Omental fat pad (tissue), 4 donors: ENCODE measurements around the gene ACSM2B. TPM values are rescaled to one million over a fixed set of nuclear protein-coding genes. Genes with fewer than 3 reads are reported as not detected.
"Not testable (repeated sequence)": the region's sequence is repeated elsewhere in the genome, so short reads cannot be mapped to it uniquely, and the experiment has no call there.

Source experiments
- ATAC-seq: fragments of 150-250 bp; one replicate; pipeline ENCODE4 v1.9.1; 2016; ENCODE audit warnings: mild to moderate bottlenecking, moderate library complexity; ENCODE audit not compliant: low FRiP score
- DNase-seq: peaks from one replicate; pipeline ENCODE4 v3.0.0-alpha.2; 2019; ENCODE audit warnings: low spot score
- total RNA-seq, 4 donors: library from RNA; depleted of rRNA; stranded (reverse); fragments of >200 nt; gene quantifications; one replicate each; pipeline ENCODE4 v1.1.0, GENCODE V29; 2016
- TF ChIP-seq, protein P1 (sequence below), 3 donors: fragments of 450-650 bp; IDR thresholded peaks; one replicate each; pipeline ENCODE4 v1.5.1; 2016 to 2017; ENCODE audit warnings: antibody characterized with exemption in 3 of 3, mild to moderate bottlenecking in 3 of 3, moderate library complexity in 2 of 3

The ACSM2B gene
- total RNA-seq, 4 donors from 2014 or later = 0.12 TPM; not detected in 3

DNA sequence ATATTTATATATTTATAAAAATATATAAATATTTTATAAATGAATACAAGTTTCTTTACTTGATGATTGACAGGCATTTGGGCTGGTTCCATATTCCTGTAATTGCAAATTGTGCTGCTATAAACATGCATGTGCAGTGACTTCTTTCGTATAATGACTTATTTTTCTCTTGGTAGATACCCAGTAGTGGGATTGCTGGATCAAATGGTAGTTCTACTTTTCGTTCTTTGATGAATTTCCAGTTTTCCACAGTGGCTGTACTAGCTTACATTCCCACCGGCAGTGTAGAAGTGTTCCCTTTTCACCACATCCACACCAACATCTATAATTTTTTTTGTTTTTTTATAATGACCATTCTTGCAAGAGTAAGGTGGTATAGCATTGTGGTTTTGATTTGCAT lies 7.8 kb downstream of the ACSM2B start:
- TF ChIP-seq, protein P1, sequence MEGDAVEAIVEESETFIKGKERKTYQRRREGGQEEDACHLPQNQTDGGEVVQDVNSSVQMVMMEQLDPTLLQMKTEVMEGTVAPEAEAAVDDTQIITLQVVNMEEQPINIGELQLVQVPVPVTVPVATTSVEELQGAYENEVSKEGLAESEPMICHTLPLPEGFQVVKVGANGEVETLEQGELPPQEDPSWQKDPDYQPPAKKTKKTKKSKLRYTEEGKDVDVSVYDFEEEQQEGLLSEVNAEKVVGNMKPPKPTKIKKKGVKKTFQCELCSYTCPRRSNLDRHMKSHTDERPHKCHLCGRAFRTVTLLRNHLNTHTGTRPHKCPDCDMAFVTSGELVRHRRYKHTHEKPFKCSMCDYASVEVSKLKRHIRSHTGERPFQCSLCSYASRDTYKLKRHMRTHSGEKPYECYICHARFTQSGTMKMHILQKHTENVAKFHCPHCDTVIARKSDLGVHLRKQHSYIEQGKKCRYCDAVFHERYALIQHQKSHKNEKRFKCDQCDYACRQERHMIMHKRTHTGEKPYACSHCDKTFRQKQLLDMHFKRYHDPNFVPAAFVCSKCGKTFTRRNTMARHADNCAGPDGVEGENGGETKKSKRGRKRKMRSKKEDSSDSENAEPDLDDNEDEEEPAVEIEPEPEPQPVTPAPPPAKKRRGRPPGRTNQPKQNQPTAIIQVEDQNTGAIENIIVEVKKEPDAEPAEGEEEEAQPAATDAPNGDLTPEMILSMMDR (IDR thresholded peaks at IDR 0.05) = no peak
- ATAC-seq (no peak), DNase-seq (no peak)

DNA sequence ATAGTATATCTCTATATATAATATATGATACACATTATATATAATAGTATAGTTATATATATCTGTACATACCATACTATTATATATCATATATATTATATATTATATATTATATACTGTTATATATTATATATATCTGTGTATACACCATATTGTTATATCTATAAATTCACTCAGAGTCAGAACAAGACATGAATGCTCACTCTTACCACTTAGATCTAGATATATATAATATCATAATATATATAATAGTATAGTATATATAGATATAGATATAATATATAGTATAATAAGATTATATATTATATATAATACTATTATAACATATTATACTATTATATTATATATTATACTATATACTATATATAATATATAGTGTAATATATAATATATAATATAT lies 9.3 kb downstream of the ACSM2B start:
- no peak for DNase-seq
- TF ChIP-seq, protein P1 (IDR thresholded peaks at IDR 0.05) = no peak
- no peak for ATAC-seq

DNA sequence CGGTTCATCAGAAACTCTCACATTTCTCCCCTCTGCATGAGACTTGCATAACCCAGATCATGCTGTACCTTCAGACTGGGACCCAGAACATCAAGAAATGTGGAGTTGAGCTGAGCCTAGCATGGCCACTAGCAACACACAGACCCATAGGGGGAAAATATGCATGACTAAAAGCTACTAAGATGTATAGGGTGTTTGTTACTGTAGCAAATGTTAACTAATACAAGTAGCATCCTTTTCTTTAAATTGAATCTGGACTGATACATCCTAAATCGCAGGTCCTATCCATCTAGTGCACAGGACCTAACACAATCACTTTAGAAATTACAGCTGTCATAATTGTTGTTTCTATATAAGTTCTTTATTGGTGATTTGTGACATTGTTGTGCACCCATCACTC lies 10.8 kb downstream of the ACSM2B start:
- not testable (repeated sequence) for ATAC-seq, DNase-seq

DNA sequence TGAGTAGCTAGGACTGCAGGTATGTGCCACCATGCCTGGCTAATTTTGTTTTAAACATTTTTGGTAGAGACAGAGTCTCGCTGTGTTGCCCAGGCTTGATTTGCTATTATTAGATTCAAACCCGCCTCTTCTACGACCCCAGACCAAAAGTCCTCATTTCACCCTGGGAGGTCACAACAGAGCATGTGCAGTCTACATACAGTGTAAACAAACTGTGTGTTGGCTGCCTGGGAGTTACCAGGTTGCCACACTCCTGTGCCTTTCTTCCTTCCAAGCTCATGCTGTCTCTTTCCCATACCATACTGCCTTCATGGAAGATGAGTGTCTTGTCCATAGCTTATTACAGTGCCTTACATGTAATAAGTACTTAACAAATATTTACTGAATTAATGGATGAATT lies 11.9 kb downstream of the ACSM2B start:
- DNase-seq, ATAC-seq: not testable (repeated sequence)

DNA sequence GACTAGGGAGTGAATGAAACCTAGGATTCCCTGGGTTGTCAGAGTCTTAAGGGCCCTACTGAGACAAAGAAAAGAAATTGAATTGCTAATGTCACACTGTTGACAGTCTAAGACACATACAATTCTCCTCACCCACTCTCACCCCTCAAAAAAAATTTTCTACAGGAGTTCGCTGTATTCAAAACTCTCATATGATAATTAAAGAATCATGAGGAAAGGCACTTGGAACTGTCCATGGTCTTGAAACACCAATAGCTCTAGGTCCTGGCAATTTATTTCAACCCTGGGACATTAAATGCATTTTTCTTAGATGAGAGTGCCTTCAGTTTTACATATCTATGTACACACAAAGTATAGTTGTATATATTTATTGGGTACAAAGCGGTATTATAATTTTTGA lies 20.5 kb downstream of the ACSM2B start:
- ATAC-seq, DNase-seq: not testable (repeated sequence)

DNA sequence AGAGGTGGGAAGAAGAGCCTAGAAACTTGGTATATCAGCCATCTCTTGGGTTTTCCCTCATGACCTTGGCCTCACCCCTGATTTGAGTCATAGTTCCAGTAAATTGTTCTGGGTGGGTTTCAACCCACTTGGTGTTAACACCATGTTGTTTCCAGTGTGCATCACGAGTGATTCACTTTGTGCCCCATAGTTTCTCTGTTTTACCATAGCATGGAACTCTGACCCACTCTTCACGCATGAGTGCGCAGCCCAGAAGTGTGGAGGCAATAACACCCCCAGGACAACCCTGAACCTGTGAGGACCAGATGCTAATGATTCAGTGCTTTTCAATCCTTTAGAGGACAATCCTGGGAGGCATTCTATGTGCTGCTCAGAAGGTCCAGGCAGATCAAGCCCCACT lies 21.5 kb downstream of the ACSM2B start:
- ATAC-seq, DNase-seq: not testable (repeated sequence)

DNA sequence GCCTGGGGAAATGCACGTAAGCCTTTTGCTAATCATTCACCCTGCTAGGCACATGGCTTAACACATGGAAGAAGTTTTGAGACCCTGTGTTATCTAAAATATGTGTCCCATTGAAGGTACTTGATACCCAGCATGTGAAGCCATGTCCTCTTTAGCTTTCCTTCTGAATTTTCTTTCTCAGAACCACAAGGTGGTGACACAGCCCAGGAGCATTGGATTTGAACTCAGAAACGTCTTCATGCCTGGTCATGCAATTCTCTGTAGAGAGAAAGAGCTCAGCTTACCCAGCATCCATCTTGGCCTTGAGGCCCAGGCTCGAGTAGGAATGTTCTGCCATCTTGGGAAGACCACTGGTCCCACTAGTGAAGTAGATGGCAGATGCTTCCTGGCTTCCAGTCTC lies 22.7 kb downstream of the ACSM2B start:
- ATAC-seq, DNase-seq: not testable (repeated sequence)

DNA sequence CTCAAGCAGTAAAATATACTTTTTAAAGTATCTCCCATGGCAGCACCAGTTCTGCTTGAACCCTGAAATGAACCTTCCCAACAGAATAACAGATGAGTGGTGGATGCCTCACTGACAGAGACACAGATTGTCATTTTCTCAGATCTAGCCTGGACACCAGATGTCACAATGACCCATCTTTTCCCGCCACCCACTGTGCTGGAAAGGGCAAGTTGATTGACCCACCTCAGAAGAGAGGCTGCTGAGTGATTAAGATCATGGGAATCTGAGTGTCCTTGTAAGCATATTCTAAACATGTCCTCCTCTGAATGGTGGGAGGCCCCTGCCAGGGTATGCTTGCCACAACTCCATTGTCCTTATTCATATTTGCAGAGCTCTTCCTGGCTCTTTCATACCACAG lies 29.2 kb downstream of the ACSM2B start:
- ATAC-seq, DNase-seq: not testable (repeated sequence)

DNA sequence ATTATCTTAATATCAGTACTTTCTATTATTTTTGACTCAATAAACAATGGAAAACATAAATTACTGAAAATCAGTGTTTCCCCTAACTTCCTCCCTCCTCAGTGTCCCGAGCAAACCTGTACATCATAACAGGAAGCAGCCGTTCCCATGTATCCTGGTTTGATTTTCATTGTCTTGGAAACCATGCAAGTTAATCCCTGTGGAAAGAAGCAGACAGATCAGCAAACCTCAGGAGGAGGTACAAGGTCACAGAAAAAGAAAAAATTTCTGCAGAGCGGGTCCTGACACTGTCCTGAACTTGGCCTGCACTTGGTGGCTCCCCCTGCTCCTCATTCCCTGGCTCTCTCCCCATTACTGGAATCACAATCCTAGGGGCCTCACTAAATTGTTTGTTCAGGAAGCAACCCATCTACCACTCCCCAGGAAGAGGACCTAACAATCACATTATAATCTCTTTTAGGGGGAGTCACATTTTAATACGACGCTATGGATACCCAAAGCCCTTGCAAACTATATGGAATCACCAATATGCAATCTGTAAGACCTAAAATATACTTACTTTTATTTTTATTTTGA lies 29.8 kb downstream of the ACSM2B start:
- DNase-seq, ATAC-seq: not testable (repeated sequence)

DNA sequence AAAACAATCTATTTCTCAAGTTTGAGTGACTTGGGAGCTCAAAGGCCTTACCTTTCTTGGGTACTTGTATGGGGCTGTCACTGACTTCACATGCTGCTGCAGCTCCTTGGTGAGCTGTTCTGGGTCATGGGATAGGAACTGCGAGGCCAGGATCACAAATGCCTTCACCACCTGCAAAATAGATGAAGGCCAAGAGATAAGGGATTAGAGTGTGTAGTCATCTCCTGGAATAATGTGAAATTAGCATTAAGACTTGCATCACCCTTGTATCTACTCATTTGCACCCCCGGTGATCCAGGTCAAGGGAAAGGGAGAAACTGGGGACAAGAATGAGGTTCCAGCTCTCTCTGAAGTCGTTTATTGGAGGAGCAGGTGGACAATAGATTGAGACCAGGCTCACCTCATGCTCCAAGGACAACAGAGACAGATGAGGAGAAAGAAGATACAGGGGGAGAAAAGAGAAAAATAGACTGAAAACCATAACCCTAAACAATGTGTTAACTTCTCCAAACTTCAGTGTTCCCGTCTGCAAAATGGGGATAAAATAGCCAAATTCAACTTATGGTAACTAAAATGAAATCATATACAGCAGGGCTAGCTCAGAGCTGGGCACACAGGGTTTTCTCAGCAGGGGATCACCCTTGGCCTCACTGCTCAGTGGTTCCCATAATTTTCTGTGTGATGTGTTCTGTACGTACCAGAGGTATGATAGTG lies 35.4 kb downstream of the ACSM2B start:
- not testable (repeated sequence) for ATAC-seq, DNase-seq

DNA sequence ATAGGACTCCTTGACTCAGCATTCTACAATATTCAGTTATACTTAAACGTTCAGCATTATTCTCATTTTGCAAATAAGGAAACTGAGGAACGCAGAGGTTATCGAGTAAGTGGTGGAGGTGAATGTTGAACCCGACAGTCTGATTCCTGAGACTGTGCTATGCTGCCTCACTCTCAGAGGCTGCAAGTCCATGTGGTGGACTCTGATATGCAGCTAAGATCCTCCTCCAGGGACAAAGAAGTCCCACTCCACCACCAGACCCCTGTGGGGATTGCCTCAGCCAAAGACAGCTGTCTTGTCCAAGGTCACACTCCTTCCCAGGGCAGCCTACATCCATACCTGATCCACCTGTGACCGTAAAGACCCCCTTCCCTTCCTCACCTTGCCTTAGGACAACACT lies 37.5 kb downstream of the ACSM2B start:
- DNase-seq (no peak), ATAC-seq (no peak)
- TF ChIP-seq, protein P1 (IDR thresholded peaks at IDR 0.05) = no peak
